GM21723 (cell line): ENCODE measurements around the gene PYCR2.
"Not testable (repeated sequence)": the region's sequence is repeated elsewhere in the genome, so short reads cannot be mapped to it uniquely, and the experiment has no call there.

Experiments
- ATAC-seq: cut with Tn5 transposase; IDR thresholded peaks from one replicate; pipeline ENCODE4 v1.9.1; 2021; ENCODE audit warnings: mild to moderate bottlenecking, moderate library complexity; ENCODE audit not compliant: unreplicated experiment

The PYCR2 gene

GRCh38 chr1:225896494-225896893 is 27.6 kb downstream of the PYCR2 start:
- ATAC-seq, result no peak

- no peak for ATAC-seq
Measured at GRCh38 chr1:225892307-225892706, 31.7 kb downstream of the PYCR2 start.

GRCh38 chr1:225891229-225891972 is 32.6 kb downstream of the PYCR2 start:
- no peak for ATAC-seq

GRCh38 chr1:225890346-225891228 is 33.5 kb downstream of the PYCR2 start:
- no peak for ATAC-seq

GRCh38 chr1:225889743-225890142 is 34.3 kb downstream of the PYCR2 start:
- no peak for ATAC-seq

GRCh38 chr1:225888898-225889601 is 35.0 kb downstream of the PYCR2 start, which contains the start of gene LEFTY1:
TSS of gene LEFTY1 (minus strand) at chr1:225889146. CDS start at chr1:225889066, 80 bp downstream.
- no peak for ATAC-seq

- no peak for ATAC-seq
Measured at GRCh38 chr1:225888289-225888897, 35.7 kb downstream of the PYCR2 start.

GRCh38 chr1:225887554-225888288 is 36.3 kb downstream of the PYCR2 start:
- not testable (repeated sequence) for ATAC-seq

GRCh38 chr1:225887030-225887314 is 37.1 kb downstream of the PYCR2 start:
- no peak for ATAC-seq

- ATAC-seq, result no peak
Measured at GRCh38 chr1:225886159-225887029, 37.7 kb downstream of the PYCR2 start.

- no peak for ATAC-seq
Measured at GRCh38 chr1:225885336-225885735, 38.7 kb downstream of the PYCR2 start.

- ATAC-seq, result no peak
Measured at GRCh38 chr1:225883616-225884265, 40.3 kb downstream of the PYCR2 start.

GRCh38 chr1:225882694-225883615 is 41.1 kb downstream of the PYCR2 start:
- ATAC-seq, result peak; percentile 41

GRCh38 chr1:225881959-225882693 is 41.9 kb downstream of the PYCR2 start, which contains the start of gene TMEM63A:
TSS of gene TMEM63A (minus strand) at chr1:225882380. CDS start at chr1:225877580, 4,800 bp downstream.
- peak; percentile 77 for ATAC-seq

GRCh38 chr1:225881081-225881958 is 42.7 kb downstream of the PYCR2 start:
- ATAC-seq, result peak; percentile 14

- no peak for ATAC-seq
Measured at GRCh38 chr1:225880636-225881035, 43.4 kb downstream of the PYCR2 start.
